A375 (cell line): ENCODE data around the gene POT1. TPM values are rescaled to one million over a fixed set of nuclear protein-coding genes. Genes with fewer than 3 reads are reported as not detected.

Source experiments
- total RNA-seq: library from RNA; depleted of rRNA; stranded (reverse); fragments of >200 nt; shearing (Covaris generic); gene quantifications from 2 replicates; pipeline ENCODE4 v1.2.3, GENCODE V29; 2014; rRNA removed

POT1 gene
- 22.3 and 28.3 TPM in 2 replicates for total RNA-seq

DNA sequence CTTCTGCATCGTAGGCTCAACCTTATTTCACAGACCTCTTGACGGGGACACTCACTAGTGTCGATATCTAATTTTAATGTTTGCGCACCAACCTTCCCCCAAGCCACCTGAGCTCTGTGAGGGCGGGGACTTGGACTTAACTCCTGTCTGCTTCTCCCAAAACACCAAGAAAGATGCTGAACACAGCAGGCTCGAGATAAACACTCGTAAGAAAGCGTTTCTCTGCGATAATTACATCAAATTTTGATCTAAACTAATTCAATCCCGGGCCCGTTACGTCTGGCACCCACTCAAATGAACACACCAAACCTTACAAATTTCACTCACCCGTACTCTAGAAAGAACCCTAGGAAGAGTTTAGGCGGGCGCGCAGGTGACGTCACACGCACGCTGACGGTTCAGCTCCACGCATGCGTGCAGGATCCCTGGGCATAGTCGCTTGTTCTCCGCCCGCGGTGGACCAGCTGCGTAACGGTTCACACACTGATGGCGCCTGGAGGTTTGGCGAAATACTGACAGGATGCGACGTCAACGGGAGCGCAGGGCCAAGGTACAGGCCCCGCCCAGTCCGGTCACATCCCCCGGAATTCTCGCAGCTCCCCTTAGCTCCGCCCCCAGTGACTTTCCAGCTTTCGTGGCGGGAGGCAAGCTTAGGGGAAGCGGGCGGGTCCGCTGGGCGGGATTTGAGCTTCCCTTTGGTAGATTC is at the start of gene POT1:
TSS of gene POT1 (minus strand) at position 359 of the 706 bp plus-strand sequence. CDS start 32,652 bp downstream, outside the sequence.

Other genes with a start within 250 kb of the POT1 start
- gene GPR37, start 164.0 kb downstream of the POT1 start, total RNA-seq, result 2.7 and 3.3 TPM in 2 replicates